IMR-90 (cell line): ENCODE data around the gene HSF2BP. TPM values are rescaled to one million over a fixed set of nuclear protein-coding genes. Genes with fewer than 3 reads are reported as not detected.

Experiments
- ATAC-seq: fragments of 200-7000 bp; cut with Tn5 transposase; 2 replicates; pipeline ENCODE4 v1.9.1; 2020; ENCODE audit warnings: low read depth, mild to moderate bottlenecking, moderate library complexity
- BruUV-seq: library from RNA; stranded (reverse); fragments of 400-500 nt; replicated peaks from 2 replicates; lab custom pipeline; 2021; lab: Mats Ljungman, UMichigan
- CTCF ChIA-PET: fragments of 300-600 bp; formaldehyde crosslinking; extraction: SDS; loops from one replicate; lab custom pipeline; 2021; ENCODE audit warnings: antibody characterized with exemption; lab: Yijun Ruan, JAX
- POLR2A ChIA-PET: fragments of 300-600 bp; sonication (Branson Sonifier 250); formaldehyde crosslinking; loops from one replicate; lab custom pipeline; 2022; ENCODE audit warnings: antibody characterized with exemption; ENCODE audit not compliant: unreplicated experiment; lab: Charles Lee
- DNase-seq: peaks from one replicate; pipeline ENCODE4 v3.0.0; 2013
- H2AFZ ChIP-seq: replicated peaks from 2 replicates; pipeline ENCODE3; 2013; ENCODE audit warnings: low read length, mild to moderate bottlenecking; ENCODE audit not compliant: poor library complexity
- H2AK5ac ChIP-seq: 2 replicates; pipeline ENCODE4 v1.6.1; 2013; ENCODE audit warnings: low read depth, low read length, inconsistent platforms
- H2AK9ac ChIP-seq: replicated peaks from 2 replicates; pipeline ENCODE3; 2013; ENCODE audit warnings: mild to moderate bottlenecking, low read depth, low read length, moderate library complexity; ENCODE audit not compliant: poor library complexity
- H2BK120ac ChIP-seq: 2 replicates; pipeline ENCODE4 v1.6.1; 2013; ENCODE audit warnings: low read depth, low read length, inconsistent platforms
- H2BK15ac ChIP-seq: 3 replicates; pipeline ENCODE4 v1.6.1; 2013; ENCODE audit warnings: low read depth, low read length, inconsistent platforms
- H2BK20ac ChIP-seq: 2 replicates; pipeline ENCODE4 v1.6.1; 2013; ENCODE audit warnings: low read depth, mild to moderate bottlenecking, inconsistent platforms, low read length, moderate library complexity
- H2BK5ac ChIP-seq: 2 replicates; pipeline ENCODE4 v1.6.1; 2013; ENCODE audit warnings: mild to moderate bottlenecking, low read depth, low read length, inconsistent platforms; ENCODE audit not compliant: poor library complexity, severe bottlenecking
- H3K14ac ChIP-seq: replicated peaks from 2 replicates; pipeline ENCODE4 v1.6.1; 2013; ENCODE audit warnings: low read depth, low read length, inconsistent platforms
- H3K18ac ChIP-seq: 2 replicates; pipeline ENCODE4 v1.6.1; 2013; ENCODE audit warnings: low read depth, low read length, control low read depth
- H3K23ac ChIP-seq: 2 replicates; pipeline ENCODE4 v1.6.1; 2013; ENCODE audit warnings: low read depth, low read length, inconsistent platforms
- H3K27ac ChIP-seq: 2 replicates; pipeline ENCODE4 v1.5.1; 2013; ENCODE audit warnings: mild to moderate bottlenecking, control low read depth, low read length; ENCODE audit not compliant: insufficient read depth
- H3K27me3 ChIP-seq: 2 replicates; pipeline ENCODE4 v1.6.1; 2013; ENCODE audit warnings: low read length; ENCODE audit not compliant: control insufficient read depth, insufficient read depth
- H3K36me3 ChIP-seq: 2 replicates; pipeline ENCODE4 v1.6.1; 2013; ENCODE audit warnings: low read length, mixed read lengths; ENCODE audit not compliant: control insufficient read depth, insufficient read depth
- H3K4ac ChIP-seq: 2 replicates; pipeline ENCODE4 v1.6.1; 2013; ENCODE audit warnings: low read depth, low read length, inconsistent platforms
- H3K4me1 ChIP-seq: 2 replicates; pipeline ENCODE4 v1.6.1; 2013; ENCODE audit warnings: low read length, mixed read lengths; ENCODE audit not compliant: control insufficient read depth, insufficient read depth
- H3K4me2 ChIP-seq: 2 replicates; pipeline ENCODE4 v1.6.1; 2013; ENCODE audit warnings: low read depth, mild to moderate bottlenecking, control low read depth, low read length, moderate library complexity
- H3K4me3 ChIP-seq: 2 replicates; pipeline ENCODE4 v1.5.1; 2013; ENCODE audit warnings: low read depth, mild to moderate bottlenecking, control low read depth, low read length, moderate library complexity; ENCODE audit not compliant: insufficient read depth
- H3K56ac ChIP-seq: 2 replicates; pipeline ENCODE4 v1.6.1; 2013; ENCODE audit warnings: low read length, inconsistent platforms; ENCODE audit not compliant: insufficient read depth; ENCODE audit errors: extremely low read depth
- H3K79me1 ChIP-seq, 2 experiments: 2 replicates each; pipeline ENCODE4 v1.6.1; 2013; ENCODE audit warnings: low read length in 2 of 2, inconsistent platforms in 1 of 2, low read depth in 1 of 2
- H3K9ac ChIP-seq: 2 replicates; pipeline ENCODE4 v1.6.1; 2013; ENCODE audit warnings: low read depth, low read length, control low read depth
- H3K9me1 ChIP-seq: 2 replicates; pipeline ENCODE4 v1.6.1; 2013; ENCODE audit warnings: low read length, inconsistent platforms; ENCODE audit not compliant: insufficient read depth
- H3K9me3 ChIP-seq: 2 replicates; pipeline ENCODE4 v1.6.1; 2013; ENCODE audit warnings: low read length; ENCODE audit not compliant: control insufficient read depth, insufficient read depth
- H4K20me1 ChIP-seq: 2 replicates; pipeline ENCODE4 v1.6.1; 2013; ENCODE audit warnings: low read length, inconsistent platforms; ENCODE audit not compliant: insufficient read depth
- H4K5ac ChIP-seq: 2 replicates; pipeline ENCODE4 v1.6.1; 2013; ENCODE audit warnings: mild to moderate bottlenecking, low read depth, low read length, control low read depth
- H4K8ac ChIP-seq, 2 experiments: 2 replicates each; pipeline ENCODE4 v1.6.1; 2013; ENCODE audit warnings: low read depth in 2 of 2, low read length in 2 of 2, control low read depth in 1 of 2, inconsistent platforms in 1 of 2
- H4K91ac ChIP-seq: 2 replicates; pipeline ENCODE4 v1.6.1; 2013; ENCODE audit warnings: low read depth, low read length, inconsistent platforms; ENCODE audit not compliant: insufficient read depth
- BHLHE40 ChIP-seq: fragments of 150-350 bp; IDR thresholded peaks from 2 replicates; pipeline ENCODE4 v1.6.1; 2016; ENCODE audit warnings: mild to moderate bottlenecking, low read depth, low read length
- CEBPB ChIP-seq: IDR thresholded peaks from 2 replicates; pipeline ENCODE4 v1.6.1; 2012; ENCODE audit warnings: low read depth, low read length, improper control_type of control experiment
- CHD1 ChIP-seq: IDR thresholded peaks from 2 replicates; pipeline ENCODE4 v1.6.1; 2012; ENCODE audit warnings: low read depth, low read length, improper control_type of control experiment
- CTCF ChIP-seq: conservative IDR thresholded peaks from 2 replicates; pipeline ENCODE4 v1.5.1; 2012; ENCODE audit warnings: mild to moderate bottlenecking, low read depth, low read length, improper control_type of control experiment
- ELK1 ChIP-seq: fragments of 150-350 bp; IDR thresholded peaks from 2 replicates; pipeline ENCODE4 v1.6.1; 2016; ENCODE audit warnings: low read depth, mild to moderate bottlenecking, low read length, moderate library complexity, borderline replicate concordance
- FOS ChIP-seq: fragments of 150-350 bp; IDR thresholded peaks from 2 replicates; pipeline ENCODE4 v1.6.1; 2016; ENCODE audit warnings: low read depth, low read length
- MAFK ChIP-seq: IDR thresholded peaks from 2 replicates; pipeline ENCODE4 v1.6.1; 2012; ENCODE audit warnings: low read depth, low read length, improper control_type of control experiment
- MAZ ChIP-seq: IDR thresholded peaks from 2 replicates; pipeline ENCODE4 v1.6.1; 2012; ENCODE audit warnings: low read depth, mild to moderate bottlenecking, low read length, improper control_type of control experiment, moderate library complexity, borderline replicate concordance
- MXI1 ChIP-seq: IDR thresholded peaks from 2 replicates; pipeline ENCODE4 v1.6.1; 2012; ENCODE audit warnings: low read depth, mild to moderate bottlenecking, low read length, moderate library complexity, borderline replicate concordance
- NFE2L2 ChIP-seq: fragments of 150-350 bp; IDR thresholded peaks from 2 replicates; pipeline ENCODE4 v1.6.1; 2016; ENCODE audit warnings: low read depth, mild to moderate bottlenecking, low read length
- POLR2A ChIP-seq: IDR thresholded peaks from 2 replicates; pipeline ENCODE4 v1.6.1; 2012; ENCODE audit warnings: mild to moderate bottlenecking, low read depth, low read length
- RAD21 ChIP-seq: IDR thresholded peaks from 2 replicates; pipeline ENCODE4 v1.6.1; 2012; ENCODE audit warnings: low read length, improper control_type of control experiment
- RCOR1 ChIP-seq: IDR thresholded peaks from 2 replicates; pipeline ENCODE4 v1.6.1; 2012; ENCODE audit warnings: mild to moderate bottlenecking, low read length, improper control_type of control experiment; ENCODE audit not compliant: insufficient replicate concordance
- RFX5 ChIP-seq: IDR thresholded peaks from 2 replicates; pipeline ENCODE4 v1.8.0; 2012; ENCODE audit warnings: low read depth, mild to moderate bottlenecking, low read length, moderate library complexity
- SMC3 ChIP-seq: fragments of 150-350 bp; IDR thresholded peaks from 2 replicates; pipeline ENCODE4 v1.6.1; 2016; ENCODE audit warnings: low read depth, mild to moderate bottlenecking, antibody characterized with exemption, low read length, moderate library complexity
- USF2 ChIP-seq: fragments of 150-350 bp; IDR thresholded peaks from 2 replicates; pipeline ENCODE4 v1.6.1; 2017; ENCODE audit warnings: mild to moderate bottlenecking, antibody characterized with exemption, low read length, low read depth
- WGBS, 2 experiments: methylation state at CpG; one replicate each; pipeline versions ENCODE4 v1.1.5 to v1.1.7; 2013; ENCODE audit warnings: missing lambda C conversion rate in 2 of 2; ENCODE audit not compliant: insufficient read length in 1 of 2; ENCODE audit errors: extremely low coverage in 2 of 2; 5-methylcytosine and 5-hydroxymethylcytosine counted together
- dilution Hi-C: fragments of 300-500 bp; cut with HindIII; formaldehyde crosslinking; loops from one replicate; pipeline ENCODE4 v1.14.3; 2018; ENCODE audit warnings: low sequenced_read_pairs; ENCODE audit not compliant: unreplicated experiment
- in situ Hi-C: fragments of 300-500 bp; cut with MboI; formaldehyde crosslinking; loops from 3 replicates; pipeline ENCODE4 v1.14.3; 2019; ENCODE audit warnings: low sequenced_read_pairs, inconsistent platforms, mixed read lengths
- intact Hi-C: fragments of 100-400 bp; cut with micrococcal nuclease; formaldehyde crosslinking; loops from 2 replicates; pipeline ENCODE4 v1.10.0; 2022
- polyA plus RNA-seq, 3 experiments: library from polyadenylated mRNA; depleted of rRNA; stranded (reverse); fragments of >200 nt; gene quantifications; 2 replicates each; pipeline ENCODE4 v1.2.3, GENCODE V29; 2012; ENCODE audit warnings: low replicate concordance in 1 of 3
- total RNA-seq: library from RNA; depleted of rRNA; stranded (reverse); fragments of >200 nt; gene quantifications from 2 replicates; pipeline ENCODE4 v1.2.3, GENCODE V29; 2012

The HSF2BP gene
- total and polyA plus RNA-seq, 2 of the 4 experiments (the other 2 are of a cell fraction): 0.87 to 0.90 TPM

- ATAC-seq (no peak), DNase-seq (no peak)
- H3K9me1 ChIP-seq: peaks cover 16% of the 10 kb centered on the region
- H3K4me3 ChIP-seq: no peak overlapping the region
- CTCF ChIA-PET: no interaction called here
- H3K23ac ChIP-seq: peak overlapping the region; percentile 92; the same call in 1 of the 2 replicates
- peak overlapping the region; percentile 100 for H4K8ac ChIP-seq
- peak overlapping the region; percentile 85 for H3K9ac ChIP-seq
- H2BK20ac ChIP-seq: no peak overlapping the region
- H2BK15ac ChIP-seq: 0 out of 3 replicates have a peak overlapping the region, but pooled peaks have one; percentile 96
- no peak for TF ChIP-seq RFX5
- TF ChIP-seq CEBPB: no peak
- no peak for TF ChIP-seq ELK1
- no peak for TF ChIP-seq CHD1
- no peak for TF ChIP-seq USF2
- no peak for TF ChIP-seq MXI1
- TF ChIP-seq CTCF: no peak
- TF ChIP-seq RCOR1: no peak
- TF ChIP-seq FOS: no peak
- TF ChIP-seq NFE2L2: no peak
- no peak for TF ChIP-seq MAZ
- no peak for TF ChIP-seq BHLHE40
- no peak for TF ChIP-seq SMC3
- TF ChIP-seq RAD21: no peak
- TF ChIP-seq MAFK: no peak
- no peak for TF ChIP-seq POLR2A
- peaks cover 9% of the 10 kb centered on the region for H3K4me1 ChIP-seq
- dilution Hi-C loops (no loop called here), in situ Hi-C loops (no loop called here), intact Hi-C loops (no loop called here)
- H4K5ac ChIP-seq: peak overlapping the region; percentile 99
- peaks cover 20 to 32% of the 10 kb centered on the region in 2 experiments for H3K79me1 ChIP-seq
- H3K18ac ChIP-seq: no peak overlapping the region
- H2AK5ac ChIP-seq: peak overlapping the region; percentile 95
- peak overlapping the region; percentile 98 for H2AFZ ChIP-seq
- 87% methylated on average over 18 of the region's 23 CpGs; no CpG with 5 or more reads in 1 of the 2 experiments for WGBS, 2 experiments
- POLR2A ChIA-PET: no interaction called here
- H2BK120ac ChIP-seq: 0 out of 2 replicates have a peak overlapping the region, but pooled peaks have one; percentile 59
- peak overlapping the region; percentile 95 for H3K14ac ChIP-seq
- no peak overlapping the region for H3K56ac ChIP-seq
- H3K9me3 ChIP-seq: no peaks in the 10 kb centered on the region
- no peaks in the 10 kb centered on the region for H3K27me3 ChIP-seq
- peaks cover 5% of the 10 kb centered on the region for H3K36me3 ChIP-seq
- H2BK5ac ChIP-seq: no peak overlapping the region
- peak overlapping the region; percentile 98 for H4K91ac ChIP-seq
- peak overlapping the region; percentile 91; the same call in 1 of the 2 replicates for H3K4me2 ChIP-seq
- peak overlapping the region; percentile 97 for H3K4ac ChIP-seq
- H4K20me1 ChIP-seq: peaks cover 10% of the 10 kb centered on the region
- BruUV-seq: no TSS peak
- peak overlapping the region; percentile 90; the same call in 1 of the 2 replicates for H3K27ac ChIP-seq
- H2AK9ac ChIP-seq: peak overlapping the region; percentile 98
Observed at GRCh38 chr21:43658769-43659135, 536 bp downstream of the HSF2BP start.
